AG04449 (cell line): ENCODE data around the gene WDR45.

Experiments used
- CTCF ChIA-PET: fragments of 350-600 bp; formaldehyde crosslinking; extraction: SDS; loops from one replicate; lab custom pipeline; 2021; ENCODE audit warnings: antibody characterized with exemption; lab: Yijun Ruan, JAX
- POLR2A ChIA-PET: fragments of 400-600, 350-600 bp; formaldehyde crosslinking; extraction: SDS; loops from one replicate; lab custom pipeline; 2020; ENCODE audit warnings: antibody characterized with exemption, inconsistent platforms; lab: Yijun Ruan, JAX
- DNase-seq: peaks from one replicate; pipeline ENCODE4 v3.0.0-alpha.2; 2010; ENCODE audit warnings: low read depth, low spot score
- H3K4me3 ChIP-seq: 2 replicates; pipeline ENCODE4 v1.5.1; 2011; ENCODE audit warnings: low read depth, mild to moderate bottlenecking, control low read depth, low read length
- CTCF ChIP-seq: IDR thresholded peaks from one replicate; pipeline ENCODE4 v1.5.1; 2011; ENCODE audit warnings: mild to moderate bottlenecking, moderate library complexity, low read length, control low read depth, inconsistent platforms; ENCODE audit not compliant: insufficient read depth; ENCODE audit errors: missing control alignments

The WDR45 gene

GRCh38 chrX:49039598-49040375 is 39.9 kb downstream of the WDR45 start:
- DNase-seq: peak; percentile 74
- POLR2A ChIA-PET: interaction anchor here (0.9 to 1.6 kb wide), 3 partner anchors 13 to 82 kb away, joined by 4 to 6 read pairs (median 4); partner anchors contain the start of genes GRIPAP1 and OTUD5
- TF ChIP-seq CTCF: peak; percentile 28
- H3K4me3 ChIP-seq: peak overlapping the region; percentile 49
- CTCF ChIA-PET: interaction anchor here (1.4 kb wide), 1 partner anchor 67 kb away, joined by 5 read pairs; the partner anchor contains the start of gene KCND1

GRCh38 chrX:49037883-49038475 is 41.7 kb downstream of the WDR45 start:
- TF ChIP-seq CTCF: no peak
- no peak overlapping the region for H3K4me3 ChIP-seq
- ChIA-PET CTCF (no interaction called here), POLR2A (interaction anchor here (0.6 kb wide), 1 partner anchor 19 kb away, joined by 4 read pairs; no protein-coding TSS in a partner anchor)
- no peak for DNase-seq

GRCh38 chrX:49030283-49030682 is 49.4 kb downstream of the WDR45 start:
- ChIA-PET CTCF (no interaction called here), POLR2A (no interaction called here)
- H3K4me3 ChIP-seq: no peak overlapping the region
- TF ChIP-seq CTCF: no peak
- DNase-seq: no peak

GRCh38 chrX:49029876-49030275 is 49.8 kb downstream of the WDR45 start:
- POLR2A ChIA-PET: no interaction called here
- no peak overlapping the region for H3K4me3 ChIP-seq
- no peak for DNase-seq
- CTCF ChIA-PET: no interaction called here
- TF ChIP-seq CTCF: no peak
